ENCODE data around the gene DNAJB5.
"Not testable (repeated sequence)": the region's sequence is repeated elsewhere in the genome, so short reads cannot be mapped to it uniquely, and the experiment has no call there.

Gene DNAJB5

DNA sequence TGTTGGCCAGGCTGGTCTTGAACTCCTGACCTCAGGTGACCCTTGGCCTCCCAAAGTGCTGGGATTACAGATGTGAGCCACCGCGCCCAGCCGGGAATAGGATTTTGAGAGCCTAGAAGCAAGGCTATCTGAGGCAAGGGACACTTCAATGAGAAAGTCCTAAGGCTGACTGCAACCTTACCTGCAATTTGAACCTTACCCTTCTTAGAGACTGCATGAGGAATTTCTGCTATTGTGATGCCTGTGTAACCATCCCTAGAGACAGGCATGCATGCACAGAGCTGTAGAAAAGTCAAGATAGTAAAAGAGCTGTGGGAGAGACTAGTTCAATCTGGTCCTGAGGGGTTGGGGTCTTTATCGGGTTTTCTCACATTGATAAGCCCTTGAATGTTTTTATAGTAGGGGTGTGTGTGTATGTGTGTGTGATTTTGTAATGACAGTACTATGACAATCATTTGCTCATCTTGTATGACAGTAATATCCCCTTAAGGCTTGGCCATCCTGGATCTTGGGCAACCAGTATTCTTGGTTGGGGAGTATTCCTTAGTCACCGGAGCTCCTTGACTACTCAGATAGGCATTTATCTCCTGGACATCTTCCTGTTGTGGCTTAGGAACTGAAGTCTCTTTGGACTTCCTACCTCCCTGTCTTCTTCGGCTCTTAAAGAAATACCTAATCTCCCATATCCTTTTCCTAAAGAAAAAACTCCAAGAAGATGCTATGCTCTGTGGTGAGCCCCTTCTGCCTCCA lies 11.2 kb downstream of the DNAJB5 start:
- DNase-seq (ENCODE audit: low read depth in 2 of 2), result no peak

DNA sequence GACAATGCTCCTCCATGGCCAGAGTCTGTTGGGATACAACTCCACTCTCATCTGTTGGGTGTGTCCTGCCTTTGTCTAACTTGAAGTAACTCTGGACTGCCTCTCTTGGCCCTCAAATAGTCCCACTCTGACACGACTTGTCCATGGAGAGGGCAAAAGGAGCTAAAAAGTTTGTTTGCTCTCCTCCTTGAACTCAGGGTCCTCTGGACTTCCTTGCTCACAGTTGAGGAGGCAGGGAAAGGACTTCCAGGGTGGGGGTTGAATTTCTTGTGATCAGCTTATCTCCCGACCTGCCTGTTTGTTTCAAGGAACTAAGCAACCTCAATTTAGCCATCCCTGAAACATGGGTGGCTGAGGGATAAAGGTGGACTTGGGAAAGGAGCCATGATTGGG lies 11.7 kb downstream of the DNAJB5 start:
- no peak for DNase-seq (ENCODE audit: low read depth in 2 of 2)

DNA sequence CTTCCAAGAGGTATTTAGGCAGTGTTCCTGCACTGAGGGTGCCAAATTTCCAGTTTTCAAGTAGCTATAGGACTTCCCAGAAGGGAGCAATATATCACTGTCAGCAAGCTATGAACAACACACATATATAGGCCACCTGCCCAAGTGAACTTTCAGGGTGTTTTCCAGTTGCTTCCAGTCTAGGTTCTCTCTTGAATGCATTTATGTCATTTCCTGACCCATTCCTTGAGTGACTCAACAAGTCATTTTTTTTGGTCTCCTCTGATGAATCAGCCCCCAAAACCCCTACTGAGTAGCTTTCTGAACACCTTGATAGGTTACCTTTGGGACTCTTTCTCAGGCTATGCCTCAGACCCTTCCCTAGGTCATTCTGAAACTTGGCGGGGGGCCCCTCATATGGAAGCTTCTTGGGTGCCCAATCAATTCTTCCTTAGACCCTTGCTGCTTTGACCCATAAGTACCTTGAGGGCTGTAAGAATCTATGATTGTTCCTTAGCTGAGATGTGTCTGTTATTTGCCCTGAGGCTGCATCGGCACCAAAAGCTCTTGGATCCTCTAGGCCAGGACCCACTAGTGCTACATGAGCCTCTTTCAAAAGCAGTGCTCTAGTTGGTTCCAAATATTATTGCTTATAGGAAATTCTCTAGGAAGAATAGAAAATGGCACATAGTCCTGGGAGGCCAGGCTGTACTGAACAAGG lies 12.4 kb downstream of the DNAJB5 start:
- DNase-seq (ENCODE audit: low read depth in 2 of 2), result no peak

DNA sequence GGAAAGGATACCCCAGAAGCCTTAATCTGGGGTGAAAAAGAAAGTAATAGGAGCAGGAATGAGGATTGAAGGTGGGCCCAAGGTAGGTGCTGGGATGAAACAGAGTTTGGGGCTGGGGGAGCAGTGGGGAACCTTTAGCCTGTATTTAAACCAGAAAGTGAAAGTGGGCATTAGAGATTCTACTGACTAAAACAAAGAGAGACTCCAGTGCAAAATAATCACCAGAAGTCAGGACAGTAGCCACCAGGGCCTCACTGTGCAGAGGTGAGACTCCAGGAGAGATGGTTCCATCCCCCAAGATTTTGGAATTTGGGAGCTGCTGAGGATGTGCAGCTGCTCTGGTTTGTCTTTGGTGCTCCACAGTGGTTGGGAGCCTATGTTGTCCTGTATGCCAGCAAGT lies 13.1 kb downstream of the DNAJB5 start:
- no peak for DNase-seq (ENCODE audit: low read depth in 2 of 2)

DNA sequence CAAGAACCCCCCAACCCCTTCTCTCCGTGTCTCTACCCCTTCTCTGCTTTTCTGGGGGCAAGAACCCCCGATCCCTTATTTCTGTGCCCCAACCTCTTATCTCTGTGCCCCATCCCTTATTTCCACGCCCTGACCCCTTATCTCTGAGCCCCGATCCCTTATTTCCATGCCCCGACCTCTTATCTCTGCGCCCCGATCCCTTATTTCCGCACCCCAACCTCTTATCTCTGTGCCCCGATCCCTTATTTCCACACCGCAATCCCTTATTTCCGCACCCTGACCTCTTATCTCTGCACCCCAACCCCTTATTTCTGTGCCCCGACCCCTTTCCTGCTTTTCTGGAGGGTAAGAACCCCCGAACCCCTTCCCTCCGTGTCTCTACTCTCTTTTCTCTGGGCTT lies 14.8 kb downstream of the DNAJB5 start:
- DNase-seq (ENCODE audit: low read depth in 2 of 2), result not testable (repeated sequence)

DNA sequence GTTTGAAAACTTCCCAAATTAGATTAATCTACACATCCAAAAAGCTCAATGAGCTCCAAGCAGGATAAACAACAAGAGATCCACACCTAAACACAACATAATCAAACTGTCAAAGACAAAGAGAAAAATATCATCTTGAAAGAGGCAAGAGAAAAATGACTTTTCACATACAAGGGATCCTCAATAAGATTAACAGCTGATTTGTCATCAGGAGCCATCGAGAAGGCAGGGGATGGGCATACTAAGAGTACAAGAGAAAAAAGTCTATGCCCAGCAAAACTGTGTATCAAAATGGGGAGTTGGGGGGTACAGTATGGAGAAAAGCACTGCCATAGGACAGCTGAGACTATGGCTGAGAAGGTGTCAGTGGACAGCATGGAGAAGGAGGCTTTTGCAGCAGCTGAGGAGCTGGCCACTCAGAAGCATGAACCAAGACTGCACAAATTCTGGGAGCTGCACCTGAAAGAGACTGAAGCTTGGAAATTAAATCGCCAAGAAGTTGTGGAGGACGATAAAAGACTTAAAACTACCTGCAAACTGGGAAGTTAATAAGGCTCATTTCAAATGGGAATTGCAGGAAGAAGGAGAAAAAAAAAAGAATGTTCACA lies 20.9 kb downstream of the DNAJB5 start:
- DNase-seq (ENCODE audit: low read depth in 2 of 2), result no peak

DNA sequence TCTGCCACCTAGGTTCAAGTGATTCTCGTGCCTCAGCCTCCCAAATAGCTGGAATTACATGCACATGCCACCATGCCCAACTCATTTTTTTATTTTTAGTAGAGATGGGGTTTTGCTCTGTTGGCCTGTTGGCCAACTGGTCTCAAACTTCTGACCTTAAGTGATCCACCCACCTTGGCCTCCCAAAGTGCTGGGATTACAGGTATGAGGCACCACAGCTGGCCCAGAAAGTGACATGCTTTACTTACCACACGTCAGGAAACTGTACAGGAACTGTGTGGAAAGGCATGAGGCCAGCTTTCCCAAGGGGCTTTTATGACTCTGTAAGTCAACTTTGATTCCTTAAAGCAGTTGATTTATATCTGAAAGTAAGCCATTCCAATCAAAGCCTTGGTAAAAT lies 25.0 kb downstream of the DNAJB5 start:
- DNase-seq (ENCODE audit: low read depth in 2 of 2), result no peak

DNA sequence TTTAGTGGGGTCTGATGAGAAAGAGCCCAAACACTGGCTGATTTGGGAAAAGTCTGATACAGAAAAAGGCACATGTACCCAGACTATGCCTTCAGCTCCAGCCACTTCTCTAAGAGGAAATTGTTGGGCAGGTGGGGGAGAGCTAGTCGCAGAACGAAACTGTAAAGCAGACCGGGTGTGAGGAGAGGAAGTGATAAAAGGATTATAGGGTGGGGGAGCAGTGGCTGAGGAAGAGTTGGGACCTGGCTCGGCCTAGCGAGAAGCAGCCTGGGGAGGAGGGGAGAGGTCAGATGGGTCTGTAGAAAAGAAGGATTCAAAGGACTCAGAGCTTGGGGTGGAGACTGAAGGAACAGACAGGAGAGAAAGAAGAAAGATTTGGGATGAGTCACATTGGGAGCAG lies 33.9 kb downstream of the DNAJB5 start:
- not testable (repeated sequence) for DNase-seq (ENCODE audit: low read depth in 2 of 2)

DNA sequence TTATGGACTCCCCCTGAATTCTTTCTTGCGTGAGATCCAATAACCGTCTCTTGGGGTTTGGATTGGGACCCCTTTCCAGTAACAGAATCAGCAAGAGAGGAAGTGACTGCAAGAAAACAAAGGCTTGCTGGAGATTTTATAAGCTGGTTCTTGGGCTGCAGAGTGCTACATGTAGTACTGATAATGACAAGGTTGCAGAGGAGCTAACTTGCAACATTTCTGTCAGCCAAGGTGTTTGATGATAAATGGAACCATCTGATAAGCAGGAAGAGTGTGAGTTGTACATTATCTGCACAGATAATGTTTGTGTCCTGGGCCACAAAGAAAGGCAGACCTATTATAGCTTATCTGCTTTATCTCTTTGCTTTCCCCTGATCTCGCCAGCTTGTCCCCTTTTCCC lies 37.1 kb downstream of the DNAJB5 start:
- no peak for DNase-seq (ENCODE audit: low read depth in 2 of 2)

DNA sequence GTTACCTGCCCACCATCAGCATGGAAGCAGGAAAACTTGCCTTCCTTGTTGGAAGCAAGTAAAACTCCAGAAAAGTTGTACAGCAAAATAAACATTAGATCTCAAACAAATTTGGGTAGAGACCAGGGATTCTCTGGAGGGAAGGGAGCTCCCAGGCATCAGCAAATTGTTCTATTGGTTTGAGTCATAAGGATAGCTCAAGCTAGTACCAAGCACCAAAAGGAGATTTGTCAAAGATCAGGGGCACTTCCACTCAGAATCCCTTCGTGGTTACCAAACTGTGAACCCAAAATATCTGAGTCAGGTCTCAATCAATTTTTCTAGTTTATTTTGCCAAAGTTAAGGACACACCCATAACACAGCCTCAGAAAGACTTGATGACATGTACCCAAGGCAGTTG lies 37.8 kb downstream of the DNAJB5 start:
- DNase-seq (ENCODE audit: low read depth in 2 of 2), result no peak

DNA sequence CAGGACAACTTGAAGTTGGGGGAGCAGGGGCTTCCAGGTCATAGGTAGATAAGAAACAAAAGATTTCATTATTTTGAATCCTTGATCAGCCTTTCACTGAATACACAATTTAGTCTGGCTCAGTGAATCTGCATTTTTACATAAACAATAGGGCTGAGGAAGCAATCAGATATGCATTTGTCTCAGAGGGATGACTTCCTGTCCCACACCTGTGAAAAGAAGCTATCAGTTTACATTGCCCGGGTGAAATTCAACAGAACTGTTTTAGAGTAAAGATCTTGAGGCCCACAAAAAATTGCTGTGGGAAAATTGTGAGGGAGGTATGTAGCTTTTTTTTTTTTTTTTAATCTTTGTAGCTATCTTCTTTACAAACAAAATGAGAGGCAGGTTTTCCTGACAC lies 38.3 kb downstream of the DNAJB5 start:
- DNase-seq (ENCODE audit: low read depth in 2 of 2), result no peak

DNA sequence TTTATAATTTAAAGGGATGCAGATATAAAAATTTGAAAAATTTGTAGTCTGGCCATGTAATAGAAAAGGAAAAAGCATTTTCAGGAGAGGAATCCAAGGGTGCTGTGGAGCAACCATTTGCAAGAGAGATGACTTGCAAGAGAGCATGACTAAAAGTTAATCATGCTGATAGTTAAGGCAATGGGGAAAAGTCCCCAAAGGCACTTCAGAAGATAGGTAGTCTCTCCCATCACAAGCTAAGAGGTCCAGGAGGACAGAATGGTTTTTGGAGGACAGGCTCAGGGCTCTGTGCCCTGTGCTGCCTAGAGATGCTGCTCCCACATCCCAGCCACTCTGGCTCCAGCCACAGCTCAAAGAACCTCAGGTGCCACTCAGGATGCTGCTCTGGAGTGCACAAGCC lies 38.8 kb downstream of the DNAJB5 start:
- DNase-seq (ENCODE audit: low read depth in 2 of 2), result no peak

DNA sequence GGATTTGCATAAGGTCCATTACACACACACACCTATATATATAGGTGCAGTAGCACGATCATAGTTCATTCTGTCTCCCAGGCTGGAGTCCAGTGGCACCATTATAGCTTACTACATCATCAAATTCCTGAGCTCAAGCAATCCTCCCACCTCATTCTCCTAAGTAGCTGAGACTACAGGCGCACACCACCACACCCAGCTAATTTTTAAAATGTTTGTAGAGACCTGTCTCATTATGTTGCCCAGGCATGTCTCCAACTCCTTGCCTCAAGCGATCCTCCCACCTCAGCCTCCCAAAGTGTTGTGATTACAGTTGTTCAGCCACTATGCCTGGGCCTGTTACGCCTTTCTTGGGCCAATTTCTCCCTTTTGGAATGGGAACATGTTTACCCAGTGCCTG lies 39.7 kb downstream of the DNAJB5 start:
- no peak for DNase-seq (ENCODE audit: low read depth in 2 of 2)

DNA sequence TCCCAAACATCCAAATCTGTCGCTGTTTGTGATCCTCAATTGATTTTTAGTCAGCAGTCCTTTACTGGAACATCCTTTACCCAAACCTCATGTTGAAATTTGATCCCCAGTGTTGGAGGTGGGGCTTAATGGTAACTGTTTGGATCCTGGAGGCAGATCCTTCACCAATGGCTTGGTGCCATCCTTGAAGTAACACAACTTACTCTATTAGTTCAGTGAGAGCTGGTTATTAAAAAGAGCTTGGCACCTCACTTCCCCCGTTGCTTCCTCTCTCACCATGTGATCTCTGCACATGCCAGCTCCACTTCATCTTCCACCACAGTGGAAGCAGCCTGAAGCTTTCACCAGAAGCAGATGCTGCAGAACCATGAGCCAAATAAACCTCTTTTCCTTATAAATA lies 40.3 kb downstream of the DNAJB5 start:
- DNase-seq (ENCODE audit: low read depth in 2 of 2), result no peak

DNA sequence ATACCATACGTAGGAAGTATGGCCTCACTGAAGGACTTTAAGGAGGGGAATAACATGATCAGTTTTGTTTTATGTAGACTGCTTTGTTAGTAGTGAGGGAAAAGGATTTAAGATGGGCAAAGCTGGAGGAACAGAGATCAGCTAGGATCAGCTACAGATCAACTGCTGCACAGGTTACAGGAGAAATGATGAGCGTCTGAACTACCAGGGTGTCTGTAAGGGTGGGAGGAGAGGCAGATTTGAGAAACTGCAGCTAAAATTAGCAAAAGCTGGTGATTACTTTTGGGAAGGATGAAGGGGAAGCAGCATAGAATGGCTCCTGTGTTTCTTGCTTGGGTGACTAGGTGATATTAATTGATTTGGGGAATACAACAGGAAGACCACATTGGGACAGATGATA lies 43.6 kb downstream of the DNAJB5 start:
- DNase-seq (ENCODE audit: low read depth in 2 of 2), result no peak

DNA sequence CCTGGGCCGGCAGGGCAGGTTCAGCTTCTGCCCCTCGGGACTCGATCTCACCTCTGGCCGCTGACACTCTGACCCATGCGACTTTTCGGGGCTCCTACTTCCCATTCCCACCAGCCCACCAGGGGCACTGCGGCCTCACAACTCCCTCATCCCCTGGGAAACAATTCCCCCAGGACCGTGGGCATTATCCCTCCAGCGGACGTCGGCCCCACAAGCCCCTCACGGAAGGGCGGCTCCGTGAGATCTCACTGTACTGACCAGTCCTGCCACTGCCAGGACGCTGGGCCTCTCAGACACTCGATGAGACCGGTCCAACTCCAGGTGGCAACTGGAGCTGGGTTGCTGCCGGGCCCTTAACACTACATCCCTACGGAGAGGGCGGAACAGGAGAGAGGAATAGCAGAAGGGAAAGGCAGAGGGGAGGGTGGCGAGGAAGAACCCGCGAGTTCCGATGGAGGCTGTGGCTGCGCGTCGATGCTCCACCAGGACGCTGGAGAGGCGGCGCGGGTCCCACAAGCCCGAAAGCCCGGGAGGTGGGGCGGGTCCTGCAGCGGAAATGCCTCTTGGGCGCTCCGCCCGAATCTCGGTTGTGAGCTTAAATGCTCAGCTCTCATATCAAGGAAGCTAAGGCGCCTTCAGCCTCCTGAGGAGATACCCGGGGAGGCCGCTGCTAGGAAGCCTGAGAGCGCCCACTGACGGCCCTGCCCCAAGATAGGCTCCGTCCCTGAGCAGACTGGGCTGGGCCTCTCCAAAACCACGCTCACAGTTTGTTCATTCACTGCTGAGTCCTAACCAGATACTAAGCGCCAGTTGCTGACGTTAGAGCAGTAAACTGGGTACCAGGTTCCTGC lies 46.5 kb downstream of the DNAJB5 start:
- no peak for DNase-seq (ENCODE audit: low read depth in 2 of 2)

DNA sequence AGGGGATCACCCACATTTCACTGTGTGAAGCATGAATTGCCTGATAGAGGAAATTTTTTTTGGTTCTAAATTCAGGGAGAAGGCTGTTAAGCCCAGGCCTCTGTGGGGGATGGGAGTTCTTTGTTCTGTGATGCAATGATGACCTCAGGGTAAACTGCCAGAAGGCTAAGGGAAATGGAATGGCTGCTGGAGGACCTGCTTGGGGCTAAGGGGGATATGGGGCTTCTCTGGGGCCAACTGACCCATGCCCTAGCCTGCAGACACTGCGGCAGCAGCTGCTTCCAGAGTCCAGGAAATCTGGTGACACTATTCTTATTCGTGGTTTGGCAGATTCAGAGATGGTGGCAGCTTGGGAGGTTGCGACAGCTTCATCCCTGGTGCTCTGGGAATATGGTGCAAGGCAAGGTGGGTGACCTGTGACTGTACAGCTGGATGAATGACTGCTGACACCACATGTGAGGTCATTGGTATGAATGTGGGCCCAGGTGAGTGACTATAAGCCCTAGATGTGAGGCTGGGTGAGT lies 52.6 kb downstream of the DNAJB5 start:
- no peak for DNase-seq (ENCODE audit: low read depth in 2 of 2)

DNA sequence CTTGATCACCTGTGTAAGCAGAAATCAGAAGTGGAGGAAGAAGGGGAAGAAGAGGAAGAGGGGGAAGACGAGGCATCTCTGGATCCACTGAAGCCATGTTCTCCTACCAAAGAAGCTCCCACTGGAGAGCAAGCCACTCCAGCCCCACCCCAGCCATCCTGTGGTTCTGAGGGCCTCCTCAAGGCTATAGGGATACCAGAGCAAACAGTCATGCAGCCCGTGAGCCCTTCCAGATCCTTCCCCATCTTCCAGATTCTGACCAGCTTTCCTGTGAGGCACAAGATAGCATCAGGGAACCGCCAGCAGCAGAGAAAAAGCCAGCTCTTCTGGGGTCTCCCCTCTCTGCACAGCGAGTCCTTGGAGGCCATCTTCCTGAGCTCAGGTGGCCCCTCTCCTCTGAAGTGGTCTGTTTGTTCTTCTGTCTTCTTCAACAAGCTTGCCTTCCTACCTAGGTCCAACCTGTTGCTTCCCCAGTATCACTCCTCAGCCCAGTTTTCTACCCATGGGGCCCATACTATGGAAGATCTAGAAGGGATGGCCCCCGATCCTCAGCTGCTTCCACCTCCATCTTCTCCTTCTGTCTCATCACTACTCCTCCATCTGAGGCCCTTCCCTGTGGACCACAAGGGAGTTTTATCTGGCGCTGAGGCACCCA lies 53.5 kb downstream of the DNAJB5 start:
- DNase-seq (ENCODE audit: low read depth in 2 of 2), result no peak

DNA sequence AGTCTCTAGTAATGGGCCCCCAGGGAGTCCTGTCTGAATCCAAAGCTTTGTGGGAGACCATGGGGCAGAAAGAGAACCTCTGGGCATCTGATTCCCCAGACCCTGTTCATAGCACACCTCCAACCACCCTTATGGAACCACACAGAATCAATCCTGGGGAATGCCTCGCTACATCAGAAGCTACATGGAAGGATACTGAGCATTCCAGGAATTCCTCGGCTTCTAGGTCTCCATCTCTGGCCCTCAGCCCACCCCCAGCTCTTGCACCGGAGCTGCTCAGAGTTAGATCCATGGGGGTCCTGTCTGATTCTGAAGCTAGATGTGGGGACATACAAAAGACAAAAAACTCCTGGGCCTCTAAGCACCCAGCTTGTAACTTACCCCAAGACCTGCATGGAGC lies 54.5 kb downstream of the DNAJB5 start:
- DNase-seq (ENCODE audit: low read depth in 2 of 2), result no peak

Measured in stimulated activated CD8-positive, alpha-beta memory T cell treated with anti-CD3 and anti-CD28 coated beads, Interleukin-7, amount 100 ng/mL, for 1 hour (primary cell).